Measurements from ENCODE around the gene KIF19. TPM values are rescaled to one million over a fixed set of nuclear protein-coding genes. Genes with fewer than 3 reads are reported as not detected.

Gene KIF19
- total RNA-seq, 1 experiment from 2014 or later, result 0.15 TPM

- no peak overlapping the region for H3K27ac ChIP-seq (ENCODE audit: low read depth, low read length)
- 0 out of 2 replicates have a peak, but pooled peaks cover 5% of the 10 kb centered on the region for H3K27me3 ChIP-seq (ENCODE audit: insufficient read depth, low read length)
- ATAC-seq (no peak), DNase-seq (ENCODE audit: low read depth, low spot score) (no peak)
- H4K20me1 ChIP-seq (ENCODE audit: insufficient read depth), result no peaks in the 10 kb centered on the region
- no peak for TF ChIP-seq CEBPB (IDR thresholded peaks at IDR 0.05; ENCODE audit: low read depth)
- no peak for TF ChIP-seq MAX (IDR thresholded peaks at IDR 0.05)
- TF ChIP-seq TCF7L2 (IDR thresholded peaks at IDR 0.05; ENCODE audit: borderline replicate concordance, extremely low read depth, insufficient read depth, insufficient read length), result no peak
- no peak for TF ChIP-seq ZFX (IDR thresholded peaks at IDR 0.05)
- TF ChIP-seq SRF (IDR thresholded peaks at IDR 0.05; ENCODE audit: low read depth), result no peak
- TF ChIP-seq FOSL1 (IDR thresholded peaks at IDR 0.05; ENCODE audit: low read depth), result no peak
- no peak for TF ChIP-seq REST (IDR thresholded peaks at IDR 0.05; ENCODE audit: low read depth)
- TF ChIP-seq SIN3A (IDR thresholded peaks at IDR 0.05; ENCODE audit: low read depth), result no peak
- TF ChIP-seq JUND (IDR thresholded peaks at IDR 0.05), result no peak
- no peak for TF ChIP-seq ZBTB33 (IDR thresholded peaks at IDR 0.05; ENCODE audit: extremely low read depth, insufficient replicate concordance, low read length)
- no peak for TF ChIP-seq ATF3 (IDR thresholded peaks at IDR 0.05)
- H3K4me2 ChIP-seq (ENCODE audit: low read length), result no peak overlapping the region
- intact Hi-C loops (cut with micrococcal nuclease), result no loop called here
- H3K9me3 ChIP-seq (ENCODE audit: control insufficient read depth in 1 of 2, insufficient read depth in 1 of 2, low read depth in 1 of 2, low read length in 2 of 2), result no peaks in the 10 kb centered on the region
- ChIA-PET RAD21 (ENCODE audit: low non-redundant PET in 1 of 2, low total read pairs in 2 of 2, uncharacterized antibody in 2 of 2, unreplicated experiment in 2 of 2) (no interaction called here), POLR2A (no interaction called here), CTCF (no interaction called here)
- no peaks in the 10 kb centered on the region for H3K4me1 ChIP-seq (ENCODE audit: control insufficient read depth in 1 of 2, insufficient read depth in 2 of 2, low read length in 2 of 2)
- H3K9me2 ChIP-seq (ENCODE audit: insufficient read depth), result no peaks in the 10 kb centered on the region
- H2AFZ ChIP-seq (ENCODE audit: low read depth, low read length, poor library complexity, severe bottlenecking), result no peak overlapping the region
- no TSS peak for BruUV-seq (replicated peaks)
- no peak overlapping the region for H3K9ac ChIP-seq (ENCODE audit: low read length)
- no peaks in the 10 kb centered on the region for H3K36me3 ChIP-seq (ENCODE audit: control insufficient read depth in 1 of 2, insufficient read depth in 2 of 2, low read length in 2 of 2)
- no peak overlapping the region for H3K4me3 ChIP-seq (replicated peaks in 1 of 2; ENCODE audit: low read depth in 1 of 2, low read length in 2 of 2)
- no peaks in the 10 kb centered on the region for H3K79me2 ChIP-seq (ENCODE audit: insufficient read depth, low read length)
These were observed 9.0 kb upstream of the KIF19 start for GRCh38 chr17:74317071-74317470.
